ENCODE measurements around the gene WFS1.

GRCh38 chr4:6302869-6303268, 33.2 kb downstream of the WFS1 start:
- no peak for TF ChIP-seq EZH2 (IDR thresholded peaks at IDR 0.05; ENCODE audit: low read depth, low read length, severe bottlenecking)
- no peak for TF ChIP-seq CTCF (IDR thresholded peaks at IDR 0.05; ENCODE audit: control extremely low read depth in 1 of 3, insufficient read depth in 1 of 3, low read depth in 1 of 3, low read length in 3 of 3)
- no peak for TF ChIP-seq SP1 (IDR thresholded peaks at IDR 0.05; ENCODE audit: low read depth, low read length)
- no peak for TF ChIP-seq CEBPB (IDR thresholded peaks at IDR 0.05; ENCODE audit: low read depth, low read length)
- no peak for TF ChIP-seq ASH2L (IDR thresholded peaks at IDR 0.05; ENCODE audit: low read length)
- no peak for TF ChIP-seq EGR1 (IDR thresholded peaks at IDR 0.05; ENCODE audit: borderline replicate concordance, low read depth, low read length)
- no peak for TF ChIP-seq GABPA (IDR thresholded peaks at IDR 0.05; ENCODE audit: borderline replicate concordance, insufficient read depth, low read length)
- no peak for TF ChIP-seq SP4 (IDR thresholded peaks at IDR 0.05; ENCODE audit: low read length)
- TF ChIP-seq KDM5A (IDR thresholded peaks at IDR 0.05; ENCODE audit: low read length): no peak
- TF ChIP-seq POLR2A (IDR thresholded peaks at IDR 0.05; ENCODE audit: control extremely low read depth in 1 of 2, low read depth in 2 of 2, low read length in 2 of 2): no peak
